Neuron (in vitro differentiated cells): ENCODE results near the gene ZNF705A.
"Not testable (repeated sequence)": the region's sequence is repeated elsewhere in the genome, so short reads cannot be mapped to it uniquely, and the experiment has no call there.

ENCODE experiments used
- H2AFZ ChIP-seq: one replicate; pipeline ENCODE4 v1.6.1; 2013; ENCODE audit warnings: low read depth, mild to moderate bottlenecking, inconsistent platforms, low read length, moderate library complexity
- H3K27me3 ChIP-seq: one replicate; pipeline ENCODE4 v1.6.1; 2013; ENCODE audit warnings: low read length; ENCODE audit not compliant: insufficient read depth
- H3K36me3 ChIP-seq: one replicate; pipeline ENCODE4 v1.6.1; 2013; ENCODE audit warnings: low read length; ENCODE audit not compliant: insufficient read depth
- H3K4me1 ChIP-seq: one replicate; pipeline ENCODE4 v1.6.1; 2013; ENCODE audit warnings: low read length; ENCODE audit not compliant: insufficient read depth
- H3K4me3 ChIP-seq: 2 replicates; pipeline ENCODE4 v1.5.1; 2013; ENCODE audit warnings: mild to moderate bottlenecking, low read length, moderate library complexity
- H3K9me3 ChIP-seq: one replicate; pipeline ENCODE4 v1.6.1; 2013; ENCODE audit warnings: low read length

ZNF705A gene

DNA sequence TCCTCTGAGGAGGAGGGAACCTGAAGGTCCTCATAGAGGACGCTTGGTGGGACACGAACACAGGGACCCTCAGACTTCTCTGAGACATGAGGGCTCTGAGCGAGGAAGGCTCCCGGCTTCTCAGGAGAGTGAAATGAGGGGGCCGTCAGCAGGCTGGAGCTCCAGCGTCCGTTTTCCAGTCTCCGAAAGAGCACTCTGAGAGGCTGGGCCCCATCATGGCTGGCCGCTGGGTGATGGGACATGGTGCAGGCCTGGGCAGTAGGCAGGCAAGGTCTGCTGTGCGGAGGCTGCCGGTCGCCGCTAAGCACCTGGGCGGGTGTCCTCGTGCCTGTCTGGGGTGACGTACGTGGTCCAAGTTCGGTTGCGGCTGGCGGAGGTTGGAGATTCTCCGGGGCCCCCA lies 65.0 kb downstream of the ZNF705A start:
- H3K4me1 ChIP-seq, H2AFZ ChIP-seq, H3K27me3 ChIP-seq, H3K9me3 ChIP-seq, H3K4me3 ChIP-seq, H3K36me3 ChIP-seq: not testable (repeated sequence)

- not testable (repeated sequence) for H3K27me3 ChIP-seq, H3K36me3 ChIP-seq, H3K9me3 ChIP-seq, H3K4me3 ChIP-seq, H2AFZ ChIP-seq, H3K4me1 ChIP-seq
Observed at GRCh38 chr12:8222303-8222702, 65.5 kb downstream of the ZNF705A start.

DNA sequence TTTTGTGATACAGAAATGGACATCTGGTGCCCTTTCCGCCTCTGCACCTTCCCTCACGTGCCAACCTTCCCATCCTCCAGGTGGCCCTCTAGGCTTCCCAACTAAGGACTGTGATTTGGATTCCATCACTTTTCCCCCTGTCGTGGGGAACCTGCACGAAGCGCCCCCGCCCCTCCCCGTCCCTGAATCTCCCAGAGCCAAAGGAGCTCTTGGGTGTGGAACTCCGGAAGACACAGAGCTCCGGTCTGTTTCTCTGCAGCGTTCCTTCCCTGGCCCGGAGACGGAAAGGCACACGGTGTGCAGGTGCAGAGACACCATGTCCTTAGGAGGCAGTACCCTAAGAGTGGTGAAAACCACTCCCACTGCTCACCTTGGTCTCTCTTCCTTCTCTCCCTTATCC lies 66.8 kb downstream of the ZNF705A start:
- H3K9me3 ChIP-seq, H3K27me3 ChIP-seq, H2AFZ ChIP-seq, H3K4me3 ChIP-seq, H3K4me1 ChIP-seq, H3K36me3 ChIP-seq: not testable (repeated sequence)

DNA sequence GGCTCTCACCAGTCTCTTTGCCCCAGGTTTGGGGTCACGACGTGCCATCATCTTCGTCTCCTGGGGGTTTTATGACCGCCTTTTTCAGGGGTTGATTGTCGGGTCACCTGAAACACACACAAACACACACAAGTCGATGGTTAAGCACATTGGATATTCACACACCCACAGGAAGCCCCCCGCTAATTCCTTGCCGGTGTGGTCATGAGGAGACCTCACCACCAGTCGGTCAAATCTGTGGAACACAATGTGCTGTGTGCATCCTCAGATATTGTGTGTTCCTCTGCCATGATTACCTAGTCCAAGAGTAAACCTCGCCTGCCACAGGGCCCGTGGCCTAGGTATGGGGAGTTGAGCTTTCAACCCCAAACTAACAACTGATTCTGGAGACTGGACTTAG lies 68.0 kb downstream of the ZNF705A start:
- not testable (repeated sequence) for H3K4me3 ChIP-seq, H3K4me1 ChIP-seq, H3K9me3 ChIP-seq, H3K36me3 ChIP-seq, H3K27me3 ChIP-seq, H2AFZ ChIP-seq

GRCh38 chr12:8226355-8226754 lies 69.5 kb downstream of the ZNF705A start:
- H2AFZ ChIP-seq = no peak overlapping the region
- H3K9me3 ChIP-seq = no peaks in the 10 kb centered on the region
- no peaks in the 10 kb centered on the region for H3K27me3 ChIP-seq
- H3K36me3 ChIP-seq = no peaks in the 10 kb centered on the region
- no peak overlapping the region for H3K4me3 ChIP-seq
- no peaks in the 10 kb centered on the region for H3K4me1 ChIP-seq

GRCh38 chr12:8226992-8227731 lies 70.3 kb downstream of the ZNF705A start, which contains the start of gene FAM90A1:
FAM90A1 (minus strand) TSS chr12:8227618; CDS start chr12:8224832, 2,786 bp downstream.
- not testable (repeated sequence) for H3K27me3 ChIP-seq, H3K4me1 ChIP-seq, H2AFZ ChIP-seq, H3K9me3 ChIP-seq, H3K4me3 ChIP-seq, H3K36me3 ChIP-seq

GRCh38 chr12:8227732-8228077 lies 70.9 kb downstream of the ZNF705A start:
- not testable (repeated sequence) for H3K36me3 ChIP-seq, H3K4me1 ChIP-seq, H3K9me3 ChIP-seq, H3K27me3 ChIP-seq, H3K4me3 ChIP-seq, H2AFZ ChIP-seq

- H3K9me3 ChIP-seq, H3K4me1 ChIP-seq: not testable (repeated sequence)
Observed at GRCh38 chr12:8228607-8229006, 71.8 kb downstream of the ZNF705A start.

DNA sequence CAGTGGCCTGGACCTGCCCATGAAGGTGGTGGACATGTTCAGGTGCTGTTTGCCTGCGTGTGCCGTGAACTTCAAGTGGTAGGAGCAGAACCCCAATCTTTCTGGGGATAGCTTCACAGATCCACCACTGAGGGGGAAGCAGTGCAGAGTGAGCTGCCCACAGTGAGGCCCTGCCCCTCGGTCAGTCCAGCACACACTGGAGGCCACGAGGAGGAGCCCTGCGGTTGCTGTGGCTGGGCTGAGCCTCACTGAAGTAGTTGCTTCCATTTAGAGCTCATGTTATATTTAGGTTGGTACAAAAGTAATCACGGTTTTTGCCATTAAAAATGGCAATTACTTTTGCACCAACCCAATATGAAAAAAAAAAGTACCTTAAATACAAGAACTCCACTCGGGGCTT lies 72.7 kb downstream of the ZNF705A start:
- not testable (repeated sequence) for H3K9me3 ChIP-seq, H3K4me1 ChIP-seq, H3K36me3 ChIP-seq, H3K27me3 ChIP-seq, H2AFZ ChIP-seq, H3K4me3 ChIP-seq

More at GRCh38 chr12:8228607-8229006, 71.8 kb downstream of the ZNF705A start:
- not testable (repeated sequence) for H3K27me3 ChIP-seq, H3K4me3 ChIP-seq, H3K36me3 ChIP-seq, H2AFZ ChIP-seq
